PFSK-1 (cell line): ENCODE results near the gene LDAF1. TPM values are rescaled to one million over a fixed set of nuclear protein-coding genes. Genes with fewer than 3 reads are reported as not detected.

Experiments used
- FOXP2 ChIP-seq: optimal IDR thresholded peaks from 2 replicates; pipeline ENCODE3; 2011; ENCODE audit warnings: borderline replicate concordance, control low read depth, inconsistent platforms; ENCODE audit not compliant: insufficient read depth; ENCODE audit errors: extremely low read length, extremely low read depth
- POLR2AphosphoS5 ChIP-seq: IDR thresholded peaks from 2 replicates; pipeline ENCODE4 v1.6.1; 2012; ENCODE audit warnings: low read depth, mild to moderate bottlenecking, control low read depth, low read length, moderate library complexity
- REST ChIP-seq, 2 experiments: IDR thresholded peaks; 2 replicates each; pipeline versions ENCODE4 v1.6.1 to v1.8.0; 2011 to 2012; ENCODE audit warnings: low read depth in 2 of 2, low read length in 2 of 2, control low read depth in 1 of 2, inconsistent platforms in 1 of 2, mild to moderate bottlenecking in 1 of 2, moderate library complexity in 1 of 2; ENCODE audit not compliant: insufficient read depth in 1 of 2
- SIN3A ChIP-seq: IDR thresholded peaks from 2 replicates; pipeline ENCODE4 v1.6.1; 2012; ENCODE audit warnings: mild to moderate bottlenecking, low read length, moderate library complexity, borderline replicate concordance; ENCODE audit not compliant: insufficient read depth
- TAF1 ChIP-seq: IDR thresholded peaks from 2 replicates; pipeline ENCODE4 v1.6.1; 2012; ENCODE audit warnings: low read length, control low read depth, borderline replicate concordance; ENCODE audit not compliant: insufficient read depth
- polyA plus RNA-seq: library from polyadenylated mRNA; unstranded; fragments of >200 nt; gene quantifications from one replicate; pipeline ENCODE4 v1.2.1, GENCODE V29; 2012; ENCODE audit warnings: low read depth, missing spikeins; ENCODE audit not compliant: insufficient read length

The LDAF1 gene
- 3.7 TPM for polyA plus RNA-seq

- TF ChIP-seq TAF1 (no peak), FOXP2 (no peak), POLR2AphosphoS5 (no peak), REST (IDR thresholded peaks at IDR 0.05; ENCODE audit: insufficient read depth in 1 of 2, low read depth in 2 of 2, low read length in 2 of 2) (no peak), SIN3A (no peak)
These were observed at the start of gene LDAF1 for GRCh38 chr16:21158208-21159110. TSS of gene LDAF1 (plus strand) at chr16:21158674. CDS start at chr16:21161183, 2,509 bp downstream.

GRCh38 chr16:21116148-21116693 lies 42.3 kb upstream of the LDAF1 start:
- TF ChIP-seq FOXP2, result no peak
- no peak for TF ChIP-seq POLR2AphosphoS5
- no peak for TF ChIP-seq REST (IDR thresholded peaks at IDR 0.05; ENCODE audit: insufficient read depth in 1 of 2, low read depth in 2 of 2, low read length in 2 of 2)
- no peak for TF ChIP-seq SIN3A
- TF ChIP-seq TAF1, result no peak

- no peak for TF ChIP-seq FOXP2
- no peak for TF ChIP-seq REST (IDR thresholded peaks at IDR 0.05; ENCODE audit: insufficient read depth in 1 of 2, low read depth in 2 of 2, low read length in 2 of 2)
These were observed 40.9 kb upstream of the LDAF1 start for GRCh38 chr16:21117567-21117966.

- TF ChIP-seq REST (IDR thresholded peaks at IDR 0.05; ENCODE audit: insufficient read depth in 1 of 2, low read depth in 2 of 2, low read length in 2 of 2) (no peak), TAF1 (no peak), POLR2AphosphoS5 (no peak), SIN3A (no peak), FOXP2 (no peak)
These were observed 37.4 kb upstream of the LDAF1 start for GRCh38 chr16:21120976-21121520.
